Measurements from ENCODE around the gene RNU1-3. TPM values are rescaled to one million over a fixed set of nuclear protein-coding genes. Genes with fewer than 3 reads are reported as not detected.
"Not testable (repeated sequence)": the region's sequence is repeated elsewhere in the genome, so short reads cannot be mapped to it uniquely, and the experiment has no call there.

The RNU1-3 gene
- total and polyA plus RNA-seq, 9 of the 15 experiments (the other 6 are each of a cell fraction or from before 2014, with no cell fraction given): under 0.01 to 32,823 (median 2,538) TPM; not detected in 4

- TF ChIP-seq TEAD4 (IDR thresholded peaks at IDR 0.05; ENCODE audit: low read length); PBX2 (tag; conservative IDR thresholded peaks at IDR 0.05; ENCODE audit: low read depth); BRCA1 (IDR thresholded peaks at IDR 0.05); ATF1 (tag; IDR thresholded peaks at IDR 0.05); NR4A1 (tag; IDR thresholded peaks at IDR 0.05): not testable (repeated sequence)
- TF ChIP-seq TEAD4 (CRISPR knock-in tag; IDR thresholded peaks at IDR 0.05; ENCODE audit: borderline replicate concordance) (0 out of 2 replicates have a peak, but pooled peaks have one; percentile 14), NR3C1 (CRISPR knock-in tag; IDR thresholded peaks at IDR 0.05) (0 out of 2 replicates have a peak, but pooled peaks have one; percentile 49), PBX2 (CRISPR knock-in tag; IDR thresholded peaks at IDR 0.05; ENCODE audit: low read depth) (peak; percentile 6), ZC3H4 (CRISPR knock-in tag; IDR thresholded peaks at IDR 0.05; ENCODE audit: borderline replicate concordance) (peak; percentile 74), BRCA1 (CRISPR knock-in tag; IDR thresholded peaks at IDR 0.05) (peak; percentile 99), PRMT5 (CRISPR knock-in tag; IDR thresholded peaks at IDR 0.05) (peak; percentile 21; the same call in 1 of the 2 replicates), ZBTB33 (CRISPR knock-in tag; IDR thresholded peaks at IDR 0.05) (peak; percentile 91), HMGN3 (IDR thresholded peaks at IDR 0.05; ENCODE audit: borderline replicate concordance, extremely low read depth, insufficient read length, low read depth, low read length) (peak; percentile 41), CTCF (IDR thresholded peaks at IDR 0.05 in 2 of 3, conservative IDR thresholded peaks at IDR 0.05 in 1 of 3; ENCODE audit: insufficient read depth in 2 of 3, low read depth in 1 of 3, low read length in 3 of 3) (0 out of 6 replicates have a peak, but pooled peaks of 1 of the 3 experiments have one; percentile 14), MED1 (CRISPR knock-in tag; IDR thresholded peaks at IDR 0.05; ENCODE audit: borderline replicate concordance) (0 out of 2 replicates have a peak, but pooled peaks have one; percentile 66), POLR2G (IDR thresholded peaks at IDR 0.05; ENCODE audit: low read depth, low read length) (peak; percentile 80), RBFOX2 (IDR thresholded peaks at IDR 0.05; ENCODE audit: low read depth, low read length) (peak; percentile 61), MAX (CRISPR knock-in tag; IDR thresholded peaks at IDR 0.05) (peak; percentile 5; the same call in 1 of the 2 replicates), ATF1 (CRISPR knock-in tag; IDR thresholded peaks at IDR 0.05) (peak; percentile 13; the same call in 1 of the 2 replicates), CBFB (CRISPR knock-in tag; IDR thresholded peaks at IDR 0.05) (0 out of 2 replicates have a peak, but pooled peaks have one; percentile 39), NR4A1 (CRISPR knock-in tag; IDR thresholded peaks at IDR 0.05) (peak; percentile 73; the same call in 1 of the 2 replicates)
These were observed 42.7 kb downstream of the RNU1-3 start (continued) for GRCh38 chr1:16623812-16624719.
